Measurements from ENCODE around the gene ARFGEF2.

DNA sequence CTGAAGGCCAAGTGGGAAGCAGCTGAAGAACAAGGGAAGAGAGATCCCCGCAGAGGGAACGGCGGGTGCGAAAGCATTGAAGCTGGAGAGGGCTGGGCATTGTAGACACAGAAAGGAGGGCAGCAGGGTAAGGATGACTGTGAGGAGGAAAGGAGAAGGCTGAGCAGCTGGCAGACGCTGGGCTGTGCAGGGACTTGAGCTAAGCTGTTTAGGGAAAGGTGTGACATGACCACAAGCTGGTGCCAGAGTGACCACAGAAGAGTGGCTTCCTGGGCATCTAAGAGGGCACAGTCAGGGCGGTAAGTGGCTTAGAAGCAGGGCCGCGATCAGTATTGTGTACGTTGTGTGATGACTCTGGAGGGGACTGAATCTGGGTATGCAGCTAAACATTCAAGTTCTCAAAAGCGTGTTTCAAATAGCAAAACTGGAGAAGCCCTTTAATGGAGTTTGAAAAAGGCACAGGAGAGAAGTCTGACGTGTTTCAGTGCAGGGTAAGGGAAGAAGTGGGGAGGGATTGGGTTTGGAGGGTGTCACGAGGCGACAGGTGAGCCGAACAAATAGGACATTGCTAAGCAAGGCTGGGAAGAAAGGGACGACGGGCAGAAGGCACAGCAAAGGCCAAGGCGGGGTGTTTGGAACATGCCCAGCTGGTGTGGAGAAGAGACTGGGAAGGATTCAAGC, 46.1 kb upstream of the ARFGEF2 start:
- no peak for TF ChIP-seq POLR2A (IDR thresholded peaks at IDR 0.05)
- no peak for TF ChIP-seq EP300 (IDR thresholded peaks at IDR 0.05)

All from ovary (tissue), 1 donor.